Measurements from ENCODE around the gene ZNF432.

Gene ZNF432

DNA sequence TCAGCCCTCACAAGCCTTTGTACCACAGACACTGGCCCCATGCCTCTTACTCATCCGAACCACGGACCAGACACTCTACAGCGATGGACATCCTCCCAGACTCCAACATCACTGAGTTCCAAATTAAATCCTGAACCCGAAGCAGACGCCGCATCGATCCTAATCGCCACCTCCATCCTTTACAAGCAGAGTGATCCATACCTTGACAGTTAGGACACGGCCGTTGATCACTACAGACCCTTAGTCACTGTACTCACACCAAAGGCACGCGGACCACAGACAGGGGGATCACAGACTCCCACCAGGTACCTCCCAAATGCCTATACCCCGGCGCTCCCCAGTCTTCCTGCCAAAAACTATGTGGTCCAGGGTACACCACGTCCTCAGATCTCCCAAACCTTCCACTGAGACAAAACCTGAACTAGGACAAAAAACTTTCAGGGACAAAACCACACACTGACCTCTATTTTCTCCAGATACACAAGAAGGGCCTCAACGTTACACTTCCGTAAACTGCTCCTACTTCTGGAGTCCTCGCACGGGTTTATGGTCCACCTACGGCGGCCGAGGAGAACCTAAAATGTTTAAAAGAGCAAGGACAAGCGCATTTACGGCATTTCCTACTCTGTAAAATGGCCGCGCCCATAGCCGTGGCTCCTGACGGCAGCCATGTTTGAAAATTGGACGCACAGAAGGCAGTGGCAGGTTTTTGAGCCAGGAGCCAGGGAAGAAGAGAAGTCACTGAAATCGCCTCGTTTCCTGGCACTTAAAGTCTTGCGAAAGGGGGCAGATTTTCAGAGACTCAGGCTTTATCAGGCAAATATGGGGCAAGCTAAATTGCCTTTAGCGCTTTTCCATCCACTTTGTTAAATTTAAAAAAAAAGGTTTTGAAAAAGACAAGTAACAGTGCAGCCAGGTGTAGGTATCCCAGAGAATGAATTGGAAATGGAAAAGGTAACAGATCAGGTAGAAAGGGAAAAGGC, 62.0 kb downstream of the ZNF432 start, which contains the start of gene ZNF350:
Gene ZNF350 (minus strand): TSS at position 532 of the 983 bp plus-strand sequence. CDS start 12,480 bp downstream, outside the sequence.
- peak; percentile 93 for DNase-seq (ENCODE audit: low spot score)
- TF ChIP-seq, protein P1, sequence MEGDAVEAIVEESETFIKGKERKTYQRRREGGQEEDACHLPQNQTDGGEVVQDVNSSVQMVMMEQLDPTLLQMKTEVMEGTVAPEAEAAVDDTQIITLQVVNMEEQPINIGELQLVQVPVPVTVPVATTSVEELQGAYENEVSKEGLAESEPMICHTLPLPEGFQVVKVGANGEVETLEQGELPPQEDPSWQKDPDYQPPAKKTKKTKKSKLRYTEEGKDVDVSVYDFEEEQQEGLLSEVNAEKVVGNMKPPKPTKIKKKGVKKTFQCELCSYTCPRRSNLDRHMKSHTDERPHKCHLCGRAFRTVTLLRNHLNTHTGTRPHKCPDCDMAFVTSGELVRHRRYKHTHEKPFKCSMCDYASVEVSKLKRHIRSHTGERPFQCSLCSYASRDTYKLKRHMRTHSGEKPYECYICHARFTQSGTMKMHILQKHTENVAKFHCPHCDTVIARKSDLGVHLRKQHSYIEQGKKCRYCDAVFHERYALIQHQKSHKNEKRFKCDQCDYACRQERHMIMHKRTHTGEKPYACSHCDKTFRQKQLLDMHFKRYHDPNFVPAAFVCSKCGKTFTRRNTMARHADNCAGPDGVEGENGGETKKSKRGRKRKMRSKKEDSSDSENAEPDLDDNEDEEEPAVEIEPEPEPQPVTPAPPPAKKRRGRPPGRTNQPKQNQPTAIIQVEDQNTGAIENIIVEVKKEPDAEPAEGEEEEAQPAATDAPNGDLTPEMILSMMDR (IDR thresholded peaks at IDR 0.05), result no peak
- H3K4me3 ChIP-seq, result peak within 1 kb of the TSS; percentile 93
- peak within 1 kb of the TSS; percentile 85 to 87 for H3K27ac ChIP-seq

DNA sequence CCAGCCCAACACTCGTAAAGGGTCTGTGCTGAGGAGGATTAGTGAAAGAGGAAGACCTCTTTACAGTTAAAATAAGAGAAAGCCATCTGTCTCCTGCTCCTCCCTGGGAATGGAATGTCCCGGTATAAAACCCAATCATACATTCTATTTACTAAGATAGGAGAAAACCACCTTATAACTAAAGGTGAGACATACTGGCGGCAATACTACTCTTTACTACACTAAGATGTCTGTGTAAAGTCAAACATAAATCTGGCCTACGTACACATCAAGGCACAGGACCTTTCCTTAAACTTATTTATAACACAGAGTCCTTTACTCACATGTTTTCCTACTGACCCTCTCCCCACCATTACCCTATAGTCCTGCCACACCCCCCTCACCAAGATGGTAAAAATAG, 65.3 kb downstream of the ZNF432 start:
- TF ChIP-seq, protein P1 (IDR thresholded peaks at IDR 0.05), result no peak
- Histone ChIP-seq H3K4me3 (no peak overlapping the region), H3K27ac (no peak overlapping the region)
- DNase-seq (ENCODE audit: low spot score), result no peak

All from coronary artery (tissue), 2 donors.